DND-41 (cell line): ENCODE results near the gene PUDP.

ENCODE experiments used
- ATAC-seq: fragments of 200-7000 bp; cut with Tn5 transposase; 3 replicates; pipeline ENCODE4 v1.9.1; 2021; ENCODE audit warnings: low read depth; ENCODE audit not compliant: insufficient read depth
- DNase-seq: peaks from one replicate; pipeline ENCODE4 v3.0.0-alpha.2; 2020
- H2AFZ ChIP-seq: 2 replicates; pipeline ENCODE4 v1.6.0; 2012; ENCODE audit warnings: low read depth, low read length
- H3K27ac ChIP-seq: 2 replicates; pipeline ENCODE4 v1.5.1; 2012; ENCODE audit warnings: low read length, inconsistent platforms
- H3K27me3 ChIP-seq: fragments of 200-600 bp; sonication (generic); 2 replicates; pipeline ENCODE4 v1.6.0; 2012; ENCODE audit warnings: low read length, mild to moderate bottlenecking, inconsistent platforms; ENCODE audit not compliant: insufficient read depth, poor library complexity
- H3K36me3 ChIP-seq: 2 replicates; pipeline ENCODE4 v1.5.1; 2012; ENCODE audit warnings: low read length, inconsistent platforms; ENCODE audit not compliant: insufficient read depth
- H3K4me1 ChIP-seq: 2 replicates; pipeline ENCODE4 v1.5.1; 2012; ENCODE audit warnings: mild to moderate bottlenecking, low read length; ENCODE audit not compliant: insufficient read depth
- H3K4me2 ChIP-seq: 2 replicates; pipeline ENCODE4 v1.6.0; 2012; ENCODE audit warnings: mild to moderate bottlenecking, moderate library complexity, low read length, inconsistent platforms; ENCODE audit not compliant: insufficient read depth
- H3K4me3 ChIP-seq, 2 experiments: fragments of 200-600 bp in 1 of 2; shearing (Covaris generic) in 1 of 2; 2 replicates each; pipeline ENCODE4 v1.5.1; 2012 to 2016; ENCODE audit warnings: inconsistent platforms in 2 of 2, low read length in 2 of 2, mild to moderate bottlenecking in 2 of 2, low read depth in 1 of 2, moderate library complexity in 1 of 2
- H3K79me2 ChIP-seq: 2 replicates; pipeline ENCODE4 v1.6.0; 2012; ENCODE audit warnings: low read length, inconsistent platforms; ENCODE audit not compliant: insufficient read depth
- H3K9ac ChIP-seq: 2 replicates; pipeline ENCODE4 v1.6.0; 2012; ENCODE audit warnings: low read depth, mild to moderate bottlenecking, inconsistent platforms, low read length, moderate library complexity
- H3K9me3 ChIP-seq: 2 replicates; pipeline ENCODE4 v1.5.1; 2012; ENCODE audit warnings: low read length, moderate library complexity, mild to moderate bottlenecking, inconsistent platforms; ENCODE audit not compliant: insufficient read depth, severe bottlenecking
- H4K20me1 ChIP-seq: 2 replicates; pipeline ENCODE4 v1.6.0; 2012; ENCODE audit warnings: low read length; ENCODE audit not compliant: insufficient read depth
- CTCF ChIP-seq: IDR thresholded peaks from 2 replicates; pipeline ENCODE4 v1.5.1; 2012; ENCODE audit warnings: borderline replicate concordance, low read length, moderate library complexity, mild to moderate bottlenecking; ENCODE audit not compliant: poor library complexity, severe bottlenecking; ENCODE audit errors: extremely low read depth
- EZH2 ChIP-seq: IDR thresholded peaks from 3 replicates; pipeline ENCODE4 v1.6.1; 2012; ENCODE audit warnings: borderline replicate concordance, low read depth, mild to moderate bottlenecking, moderate library complexity, low read length, inconsistent platforms; ENCODE audit not compliant: severe bottlenecking

The PUDP gene

GRCh38 chrX:7133050-7133440 lies 14.9 kb downstream of the PUDP start:
- Histone ChIP-seq H2AFZ (no peak overlapping the region), H3K9me3 (no peaks in the 10 kb centered on the region), H3K79me2 (peaks cover 99% of the 10 kb centered on the region), H3K4me2 (no peak overlapping the region), H4K20me1 (peaks cover 9% of the 10 kb centered on the region; the same call in 1 of the 2 replicates), H3K36me3 (peaks cover 29% of the 10 kb centered on the region), H3K4me1 (peaks cover 42% of the 10 kb centered on the region), H3K27me3 (no peaks in the 10 kb centered on the region), H3K9ac (no peak overlapping the region), H3K4me3 (no peak overlapping the region), H3K27ac (peak overlapping the region; percentile 65)
- ATAC-seq: peak; percentile 41; the same call in 1 of the 3 replicates
- no peak for DNase-seq
- TF ChIP-seq EZH2 (no peak), CTCF (no peak)

GRCh38 chrX:7132335-7133049 lies 15.5 kb downstream of the PUDP start:
- peak; percentile 37 for DNase-seq
- Histone ChIP-seq H3K4me2 (no peak overlapping the region; the same call in 1 of the 2 replicates), H3K36me3 (peaks cover 26% of the 10 kb centered on the region), H3K4me3 (no peak overlapping the region), H4K20me1 (peaks cover 9% of the 10 kb centered on the region; the same call in 1 of the 2 replicates), H3K9ac (no peak overlapping the region), H3K4me1 (peaks cover 37% of the 10 kb centered on the region), H2AFZ (no peak overlapping the region), H3K27ac (peak overlapping the region; percentile 65), H3K27me3 (no peaks in the 10 kb centered on the region), H3K79me2 (peaks cover 98% of the 10 kb centered on the region), H3K9me3 (no peaks in the 10 kb centered on the region)
- peak; percentile 78 for ATAC-seq
- TF ChIP-seq CTCF: peak; percentile 48
- TF ChIP-seq EZH2: no peak

- Histone ChIP-seq H3K79me2 (peaks cover 99% of the 10 kb centered on the region), H2AFZ (no peak overlapping the region), H3K27ac (0 out of 2 replicates have a peak overlapping the region, but pooled peaks have one; percentile 16), H3K9me3 (no peaks in the 10 kb centered on the region), H4K20me1 (peaks cover 9% of the 10 kb centered on the region; the same call in 1 of the 2 replicates), H3K4me3 (no peak overlapping the region), H3K9ac (no peak overlapping the region), H3K4me1 (peaks cover 36% of the 10 kb centered on the region), H3K27me3 (no peaks in the 10 kb centered on the region), H3K4me2 (no peak overlapping the region), H3K36me3 (peaks cover 30% of the 10 kb centered on the region)
- no peak for ATAC-seq
- DNase-seq: no peak
- TF ChIP-seq CTCF (no peak), EZH2 (no peak)
Measured at GRCh38 chrX:7131621-7132020, 16.3 kb downstream of the PUDP start.
